Adrenal gland (tissue), 12 donors: ENCODE data around the gene PCDH9. TPM values are rescaled to one million over a fixed set of nuclear protein-coding genes. Genes with fewer than 3 reads are reported as not detected.

Experiments
- DNase-seq, 7 donors: peaks; one replicate each; pipeline ENCODE4 v3.0.0-alpha.2; 2019 to 2020
- H3K27ac ChIP-seq, 5 donors: fragments of 200-600 bp; sonication (generic) in 4 of 5; 1 replicate in 3 of 5; 2 replicates in 2 of 5; pipeline versions ENCODE4 v1.5.1 to v1.8.0; 2016 to 2020; ENCODE audit warnings: mild to moderate bottlenecking in 1 of 5
- H3K27me3 ChIP-seq: fragments of 200-600 bp; 2 replicates; pipeline ENCODE4 v1.8.0; 2021
- H3K36me3 ChIP-seq, 2 donors: fragments of 200-600 bp; replicated peaks in 1 of 2; 1 replicate in 1 of 2; 2 replicates in 1 of 2; pipeline versions ENCODE4 v1.5.1 to v1.8.0; 2018 to 2022
- H3K4me1 ChIP-seq, 2 donors: fragments of 200-600 bp; replicated peaks in 1 of 2; 1 replicate in 1 of 2; 2 replicates in 1 of 2; pipeline versions ENCODE4 v1.5.1 to v1.8.0; 2018 to 2021
- H3K4me3 ChIP-seq, 4 donors: fragments of 200-600 bp; sonication (generic) in 3 of 4; one replicate each; pipeline ENCODE4 v1.5.1; 2016 to 2018
- H3K9me3 ChIP-seq, 3 donors: fragments of 200-600 bp; sonication (generic) in 1 of 3; replicated peaks in 1 of 3; 1 replicate in 2 of 3; 2 replicates in 1 of 3; pipeline versions ENCODE4 v1.5.1 to v1.8.0; 2016 to 2021
- CTCF ChIP-seq, 6 experiments: fragments of 450-650 bp in 4 of 6; fragments of 200-600 bp in 2 of 6; sonication (generic) in 1 of 6; IDR thresholded peaks; 1 replicate in 5 of 6; 2 replicates in 1 of 6; pipeline versions ENCODE4 v1.5.1 to v1.8.0; 2016 to 2021; ENCODE audit warnings: antibody characterized with exemption in 6 of 6, mild to moderate bottlenecking in 2 of 6, moderate library complexity in 1 of 6
- POLR2A ChIP-seq, 2 donors: fragments of 450-650 bp; IDR thresholded peaks; one replicate each; pipeline ENCODE4 v1.6.1; 2017; ENCODE audit warnings: antibody characterized with exemption in 2 of 2, mild to moderate bottlenecking in 2 of 2, moderate library complexity in 1 of 2
- WGBS, 4 donors: extraction: QIAGEN DNeasy Blood & Tissue Kit in 2 of 4; methylation state at CpG; one replicate each; pipeline versions ENCODE4 v1.1.5 to v1.1.7; 2013 to 2017; 5-methylcytosine and 5-hydroxymethylcytosine counted together
- intact Hi-C, 2 donors: fragments of 100-400 bp; cut with DNase I; formaldehyde crosslinking; loops; one replicate each; pipeline versions ENCODE4 v1.14.1 to v1.15.0; 2022 to 2023
- polyA plus RNA-seq, 3 donors: library from polyadenylated mRNA; stranded (reverse); fragments of 200-250 nt in 2 of 3; fragments of 350-450 nt in 1 of 3; fragmentation: Illumina TruSeq in 1 of 3; extraction: RNeasy Lipid Tissue Mini Kit (QIAGEN cat#74804) in 1 of 3; gene quantifications; one replicate each; pipeline ENCODE4 v1.2.3, GENCODE V29; 2013 to 2014
- total RNA-seq, 9 donors: library from RNA; depleted of rRNA in 4 of 9; stranded (reverse); fragments of >200 nt in 4 of 9; fragments of 120-200 nt in 1 of 9; fragmentation: NEBNext Ultra II Directional in 1 of 9; extraction: Animal tissue kit (Norgen Biotek cat#: 25700) in 1 of 9; gene quantifications; one replicate each; pipeline versions ENCODE4 v1.1.0 to v1.2.4, GENCODE V29; 2013 to 2023
- donor health status: healthy with polysubstance abuse.
- donor health status: Bipolar disorder and iron deficiency.
- donor health status: DM: yes; HTN: yes; CAD: no.
- donor health status: DM: no; HTN: no; CAD: no.
- donor health status: DM: no; HTN: no; CAD: no.
- donor health status: DM: yes; HTN: yes; CAD: no.

The PCDH9 gene
- total and polyA plus RNA-seq, 12 donors: 0.71 to 10.9 (median 3.6) TPM

DNA sequence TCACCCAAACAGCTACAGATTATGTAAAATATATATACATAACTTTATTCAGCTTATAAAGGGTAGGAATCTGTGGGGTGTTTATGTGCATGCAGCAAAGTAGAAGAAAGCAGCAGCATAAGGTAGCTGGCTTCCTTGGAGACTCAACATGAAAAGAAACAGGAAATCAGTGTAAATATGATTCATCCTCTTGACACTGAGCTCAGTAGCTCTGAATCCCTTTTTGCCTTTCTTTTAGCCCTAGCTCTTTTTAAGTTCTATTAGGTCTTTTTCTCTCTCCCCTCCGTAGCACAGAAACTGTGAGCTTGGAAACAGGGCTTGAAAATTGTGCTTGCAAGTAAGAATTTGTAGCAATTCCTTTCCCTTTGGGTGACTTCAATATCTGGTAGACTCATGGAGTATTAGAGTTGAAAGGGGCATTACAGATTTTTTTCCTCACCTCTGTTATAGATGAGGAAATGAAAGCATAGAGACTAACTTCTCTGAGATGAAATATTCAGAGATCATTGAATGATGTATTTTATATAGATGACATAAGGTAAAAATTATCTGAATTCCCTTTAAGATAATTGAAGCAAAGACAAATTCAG lies 314.4 kb downstream of the PCDH9 start:
- 60 to 88% (median 78%) methylated on average over 1 of the region's 1 CpG for WGBS, 4 donors
- Histone ChIP-seq H3K36me3 (no peaks in the 10 kb centered on the region), H3K27ac (no peak overlapping the region), H3K27me3 (no peaks in the 10 kb centered on the region), H3K4me1 (no peaks in the 10 kb centered on the region), H3K4me3 (no peak overlapping the region), H3K9me3 (no peaks in the 10 kb centered on the region)
- no peak for TF ChIP-seq POLR2A (IDR thresholded peaks at IDR 0.05)
- no peak for TF ChIP-seq CTCF (IDR thresholded peaks at IDR 0.05)
- DNase-seq: no peak
- intact Hi-C loops: no loop called here

- no peak for TF ChIP-seq POLR2A (IDR thresholded peaks at IDR 0.05)
- no peak for TF ChIP-seq CTCF (IDR thresholded peaks at IDR 0.05)
- intact Hi-C loops: no loop called here
- H3K27me3 ChIP-seq: no peaks in the 10 kb centered on the region
- H3K4me3 ChIP-seq: no peak overlapping the region
- H3K4me1 ChIP-seq: no peaks in the 10 kb centered on the region
- no peaks in the 10 kb centered on the region for H3K36me3 ChIP-seq
- H3K9me3 ChIP-seq: no peaks in the 10 kb centered on the region
- no peak overlapping the region for H3K27ac ChIP-seq
- DNase-seq: no peak
- 67 to 81% (median 74%) methylated on average over 4 of the region's 4 CpGs for WGBS, 4 donors
Observed at GRCh38 chr13:66914155-66914554, 316.0 kb downstream of the PCDH9 start.

- 72 to 84% (median 80%) methylated on average over 4 of the region's 4 CpGs for WGBS, 4 donors
- Histone ChIP-seq H3K27ac (no peak overlapping the region), H3K36me3 (no peaks in the 10 kb centered on the region), H3K27me3 (no peaks in the 10 kb centered on the region), H3K4me3 (no peak overlapping the region), H3K4me1 (no peaks in the 10 kb centered on the region), H3K9me3 (no peaks in the 10 kb centered on the region)
- TF ChIP-seq CTCF (IDR thresholded peaks at IDR 0.05): no peak
- DNase-seq: no peak
- intact Hi-C loops: no loop called here
Observed at GRCh38 chr13:66911411-66911939, 318.7 kb downstream of the PCDH9 start.

GRCh38 chr13:66899955-66900354 lies 330.2 kb downstream of the PCDH9 start:
- TF ChIP-seq POLR2A (IDR thresholded peaks at IDR 0.05) (no peak), CTCF (IDR thresholded peaks at IDR 0.05) (no peak)
- intact Hi-C loops: no loop called here
- no peak overlapping the region for H3K27ac ChIP-seq
- H3K4me3 ChIP-seq: no peak overlapping the region
- 65 to 79% (median 71%) methylated on average over 3 of the region's 3 CpGs for WGBS, 4 donors
- DNase-seq: no peak
- no peaks in the 10 kb centered on the region for H3K27me3 ChIP-seq
- H3K36me3 ChIP-seq: no peaks in the 10 kb centered on the region
- no peaks in the 10 kb centered on the region for H3K9me3 ChIP-seq
- H3K4me1 ChIP-seq: no peaks in the 10 kb centered on the region
